ENCODE data around the gene CFAP46.

- TF ChIP-seq GATA2 (IDR thresholded peaks at IDR 0.05; ENCODE audit: low read depth, low read length) (no peak), GATA3 (IDR thresholded peaks at IDR 0.05; ENCODE audit: low read depth, low read length) (no peak)
These were observed 22.1 kb downstream of the CFAP46 start for GRCh38 chr10:132920101-132920925.

Measured in SH-SY5Y (cell line).